T-cell (primary cell): ENCODE results near the gene NKTR. TPM values are rescaled to one million over a fixed set of nuclear protein-coding genes. Genes with fewer than 3 reads are reported as not detected.

Source experiments
- ATAC-seq, 4 experiments: fragments of 200-7000 bp in 3 of 4; fragments of 150-1000 bp in 1 of 4; cut with Tn5 transposase; replicated peaks in 1 of 4; 1 replicate in 3 of 4; 2 replicates in 1 of 4; pipeline ENCODE4 v1.10.0; 2021; ENCODE audit warnings: moderate library complexity in 3 of 4, mild to moderate bottlenecking in 2 of 4, moderate number of reproducible peaks in 1 of 4
- CTCF ChIA-PET, 2 donors: fragments of 300-600 bp; sonication (Branson Sonifier 250); formaldehyde crosslinking; loops; one replicate each; lab custom pipeline; 2022; ENCODE audit warnings: antibody characterized with exemption in 2 of 2; lab: Charles Lee
- POLR2A ChIA-PET, 2 donors: fragments of 300-600 bp; sonication (Branson Sonifier 250); formaldehyde crosslinking; loops; one replicate each; lab custom pipeline; 2022; ENCODE audit warnings: antibody characterized with exemption in 2 of 2; lab: Charles Lee
- DNase-seq, 35 experiments: peaks; one replicate each; pipeline versions ENCODE4 v3.0.0 to v3.0.0-alpha.2; 2013 to 2023
- H3K27ac ChIP-seq: one replicate; pipeline ENCODE4 v1.5.1; 2013; ENCODE audit warnings: low read length
- H3K27me3 ChIP-seq, 2 experiments: replicated peaks in 1 of 2; 1 replicate in 1 of 2; 2 replicates in 1 of 2; pipeline versions ENCODE4 v1.6.1 to v1.7.0; 2013; ENCODE audit warnings: low read length in 1 of 2, mixed read lengths in 1 of 2; ENCODE audit not compliant: control insufficient read depth in 2 of 2, insufficient read depth in 2 of 2; ENCODE audit errors: extremely low read depth in 1 of 2
- H3K36me3 ChIP-seq, 2 donors: 1 replicate in 1 of 2; 2 replicates in 1 of 2; pipeline versions ENCODE4 v1.6.1 to v1.7.0; 2013; ENCODE audit warnings: low read length in 1 of 2; ENCODE audit not compliant: control insufficient read depth in 2 of 2, insufficient read depth in 1 of 2; ENCODE audit errors: extremely low read depth in 1 of 2
- H3K4me1 ChIP-seq, 2 experiments: 1 replicate in 1 of 2; 2 replicates in 1 of 2; pipeline versions ENCODE4 v1.6.1 to v1.7.0; 2013; ENCODE audit warnings: low read length in 2 of 2, mixed read lengths in 1 of 2; ENCODE audit not compliant: insufficient read depth in 2 of 2, control insufficient read depth in 1 of 2; ENCODE audit errors: extremely low read depth in 1 of 2
- H3K4me3 ChIP-seq, 2 donors: 1 replicate in 1 of 2; 2 replicates in 1 of 2; pipeline versions ENCODE4 v1.5.1 to v1.7.0; 2013; ENCODE audit warnings: mild to moderate bottlenecking in 2 of 2, low read length in 1 of 2, moderate library complexity in 1 of 2; ENCODE audit not compliant: control insufficient read depth in 1 of 2; ENCODE audit errors: extremely low read depth in 1 of 2
- H3K9me3 ChIP-seq: 2 replicates; pipeline ENCODE4 v1.7.0; 2013
- H3K27ac Mint-ChIP-seq, 2 donors: one replicate each; pipeline ENCODE4 v1.8.0; 2020 to 2021; ENCODE audit warnings: mild to moderate bottlenecking in 2 of 2, mixed read lengths in 2 of 2
- H3K27me3 Mint-ChIP-seq, 2 donors: one replicate each; pipeline ENCODE4 v1.8.0; 2021 to 2022; ENCODE audit warnings: mixed read lengths in 2 of 2
- H3K36me3 Mint-ChIP-seq: one replicate; pipeline ENCODE4 v1.8.0; 2021; ENCODE audit warnings: mixed read lengths
- H3K4me1 Mint-ChIP-seq, 3 donors: one replicate each; pipeline ENCODE4 v1.8.0; 2020 to 2022; ENCODE audit warnings: mixed read lengths in 3 of 3, mild to moderate bottlenecking in 1 of 3
- H3K4me3 Mint-ChIP-seq, 3 donors: one replicate each; pipeline ENCODE4 v1.8.0; 2020 to 2022; ENCODE audit warnings: mild to moderate bottlenecking in 3 of 3, mixed read lengths in 3 of 3, moderate library complexity in 3 of 3
- H3K9me3 Mint-ChIP-seq, 3 donors: one replicate each; pipeline ENCODE4 v1.8.0; 2020 to 2022; ENCODE audit warnings: mixed read lengths in 3 of 3
- WGBS: methylation state at CpG from one replicate; pipeline ENCODE4 v1.1.5; 2013; ENCODE audit warnings: missing lambda C conversion rate; ENCODE audit not compliant: insufficient coverage; 5-methylcytosine and 5-hydroxymethylcytosine counted together
- total RNA-seq, 35 experiments: library from RNA in 6 of 35; stranded (reverse) in 6 of 35; fragments of 120-200 nt in 1 of 35; gene quantifications; one replicate each; pipeline versions ENCODE4 v1.2.1 to v1.2.4 and lab custom pipeline; 2013 to 2026

Gene NKTR
- total RNA-seq, 5 donors from 2014 or later (not counting 1 experiment from before 2014, with no cell fraction given), result 185 to 252 (median 209) TPM

DNA sequence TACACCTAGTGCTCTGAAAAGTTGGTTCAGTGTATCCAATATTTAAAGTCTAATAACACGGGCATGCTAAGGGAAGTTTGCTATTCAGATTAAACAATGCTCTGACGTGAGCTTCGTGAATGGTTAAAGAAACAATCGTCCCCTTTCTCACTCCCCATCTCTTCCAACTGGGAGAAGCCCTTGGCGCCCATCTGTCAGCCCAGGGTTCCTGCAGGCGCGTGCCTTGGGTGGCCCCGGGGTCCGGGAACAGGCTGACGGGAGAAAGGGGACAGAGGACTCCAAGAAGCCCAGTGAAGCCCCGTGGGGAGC is 19.1 kb upstream of the NKTR start:
- peaks cover 52 to 57% (median 54%) of the 10 kb centered on the region in 3 donors for H3K4me1 Mint-ChIP-seq
- H3K27ac Mint-ChIP-seq, result peak overlapping the region; percentile 76 to 88
- Histone ChIP-seq H3K36me3 (peaks cover 0 to 3% of the 10 kb centered on the region in 2 donors), H3K27me3 (no peaks in the 10 kb centered on the region), H3K27ac (peak overlapping the region; percentile 93), H3K4me3 (peak overlapping the region; percentile 48 to 83), H3K4me1 (peaks cover 15 to 19% of the 10 kb centered on the region in 2 experiments), H3K9me3 (no peaks in the 10 kb centered on the region)
- 0% methylated on average over 9 of the region's 11 CpGs for WGBS
- H3K4me3 Mint-ChIP-seq, result peak overlapping the region; percentile 86 to 92 (median 88)
- H3K9me3 Mint-ChIP-seq, result no peaks in the 10 kb centered on the region
- ChIA-PET POLR2A (interaction anchor here (0.7 to 2.2 kb wide), 5 partner anchors 9 to 79 kb away, joined by 3 to 18 read pairs (median 3); partner anchors contain the start of genes NKTR (in 1 of the 2), SS18L2 (in 1 of the 2) and VIPR1 (in 1 of the 2)), CTCF (interaction anchor here (1.0 to 3.6 kb wide), 5 partner anchors 9 to 80 kb away, joined by 5 to 17 read pairs (median 12); partner anchors contain the start of genes VIPR1 (in 2 of the 2), NKTR (in 1 of the 2) and SS18L2 (in 1 of the 2))
- ATAC-seq (no peak), DNase-seq (no peak)
- H3K36me3 Mint-ChIP-seq, result peaks cover 9% of the 10 kb centered on the region
- no peaks in the 10 kb centered on the region for H3K27me3 Mint-ChIP-seq

DNA sequence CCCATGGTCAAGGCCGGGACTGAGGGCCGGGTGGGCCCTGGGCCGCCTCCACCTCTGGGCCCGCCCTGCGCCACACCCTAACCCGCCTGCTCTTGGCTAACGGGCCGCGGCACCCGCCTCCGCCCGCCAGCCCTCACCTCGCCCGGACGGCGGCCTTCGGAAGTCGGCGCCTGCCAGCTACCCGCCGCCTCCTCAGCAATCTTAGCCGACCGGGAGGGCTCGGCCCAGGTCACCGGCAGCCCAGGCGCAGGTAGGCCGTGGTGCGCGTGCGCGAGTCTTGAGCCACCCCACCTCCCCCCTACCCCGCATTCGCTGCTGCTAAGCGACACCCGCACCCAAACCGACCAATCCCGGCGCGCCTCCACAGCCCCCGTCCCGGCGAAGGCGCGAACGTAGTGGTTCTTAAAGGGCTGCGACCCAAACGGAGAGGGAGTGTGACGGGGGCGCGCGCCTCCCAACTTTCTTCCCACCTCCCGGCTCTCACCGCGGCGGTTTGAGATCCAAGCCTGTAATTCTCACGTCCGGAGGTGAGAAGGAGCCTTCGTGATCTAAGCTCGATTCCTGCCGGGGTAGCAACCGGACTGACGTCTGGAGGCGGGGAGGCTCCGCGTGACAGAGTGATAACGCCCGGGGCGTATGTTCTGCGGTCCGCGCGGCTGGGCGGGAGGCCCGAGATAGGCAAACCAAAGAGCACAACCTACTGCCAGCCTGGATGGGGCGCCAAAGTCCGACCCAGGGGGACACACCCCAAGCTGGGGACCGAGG is 18.6 kb upstream of the NKTR start, which contains the start of gene SEC22C:
TSS of gene SEC22C (minus strand) at position 259 of the 765 bp plus-strand sequence. CDS start 12,921 bp downstream, outside the sequence.
- CTCF ChIA-PET, result interaction anchor here in 1 of 2 donors (0.6 to 3.6 kb wide), 13 partner anchors 9 to 188 kb away, joined by 3 to 17 read pairs (median 4); partner anchors contain the start of genes NKTR, SS18L2 and VIPR1

DNA sequence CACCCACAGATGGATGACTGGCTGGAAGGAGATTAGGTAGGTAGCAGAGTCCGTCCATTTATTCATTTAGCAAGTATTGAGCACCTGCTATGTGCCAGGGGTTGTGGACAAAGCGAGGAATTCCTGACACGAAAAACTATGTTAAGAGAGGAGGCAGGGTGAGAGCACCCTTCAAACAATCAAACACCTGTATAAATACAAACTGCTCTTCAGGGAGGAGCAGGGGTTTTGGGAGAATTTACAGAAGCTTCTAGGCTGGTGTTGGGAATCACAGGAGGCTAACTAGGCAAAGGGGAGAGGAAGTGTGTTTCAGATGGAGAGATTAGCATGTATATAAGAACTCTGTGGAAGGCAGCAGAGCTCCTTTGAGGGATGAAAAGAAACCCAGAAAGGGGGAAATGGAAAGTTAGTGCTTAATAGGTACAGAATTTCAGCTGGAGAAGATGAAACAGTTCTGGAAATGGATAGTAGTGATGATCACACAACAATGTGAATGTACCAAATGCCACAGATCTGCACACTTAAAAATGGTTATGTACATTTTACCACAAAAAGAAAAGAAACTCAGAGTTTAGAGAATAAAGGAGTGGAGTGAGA is 17.9 kb upstream of the NKTR start:
- no CpG with 5 or more reads among the region's 3 CpGs for WGBS
- Histone ChIP-seq H3K27ac (peak overlapping the region; percentile 93), H3K4me3 (peak overlapping the region; percentile 48 to 83), H3K27me3 (no peaks in the 10 kb centered on the region), H3K36me3 (peaks cover 0 to 3% of the 10 kb centered on the region in 2 donors), H3K4me1 (peaks cover 15 to 19% of the 10 kb centered on the region in 2 experiments), H3K9me3 (no peaks in the 10 kb centered on the region)
- H3K27ac Mint-ChIP-seq, result peak overlapping the region; percentile 91 to 97
- peak overlapping the region; percentile 86 to 92 (median 88) for H3K4me3 Mint-ChIP-seq
- no peaks in the 10 kb centered on the region for H3K27me3 Mint-ChIP-seq
- DNase-seq, result no peak
- no peaks in the 10 kb centered on the region for H3K9me3 Mint-ChIP-seq
- CTCF ChIA-PET, result interaction anchor here (0.9 to 3.6 kb wide), 12 partner anchors 8 to 188 kb away, joined by 3 to 17 read pairs (median 4); partner anchors contain the start of genes NKTR (in 1 of the 2) and SS18L2 (in 1 of the 2)
- H3K4me1 Mint-ChIP-seq, result peaks cover 42 to 47% (median 44%) of the 10 kb centered on the region in 3 donors
- no peak for ATAC-seq
- peaks cover 6% of the 10 kb centered on the region for H3K36me3 Mint-ChIP-seq
- POLR2A ChIA-PET, result interaction anchor here (0.6 to 2.2 kb wide), 5 partner anchors 8 to 166 kb away, joined by 3 to 18 read pairs (median 9); partner anchors contain the start of genes NKTR (in 1 of the 2) and SS18L2 (in 1 of the 2)

More for the DNA sequence above, 18.6 kb upstream of the NKTR start, which contains the start of gene SEC22C:
- H3K4me3 ChIP-seq, result peak within 1 kb of the TSS; percentile 48 to 83
- Mint-ChIP-seq H3K36me3 (peaks cover 9% of the 10 kb centered on the region), H3K27ac (peak within 1 kb of the TSS; percentile 91 to 97), H3K4me3 (peak within 1 kb of the TSS; percentile 86 to 92 (median 88)), H3K4me1 (peaks cover 48 to 52% (median 50%) of the 10 kb centered on the region in 3 donors), H3K27me3 (no peaks in the 10 kb centered on the region), H3K9me3 (no peaks in the 10 kb centered on the region)
- POLR2A ChIA-PET, result interaction anchor here (0.6 to 2.2 kb wide), 8 partner anchors 8 to 166 kb away, joined by 3 to 18 read pairs (median 4); partner anchors contain the start of genes NKTR (in 1 of the 2), SS18L2 (in 1 of the 2) and VIPR1 (in 1 of the 2)
- H3K27ac ChIP-seq, result peak within 1 kb of the TSS; percentile 93
- H3K9me3 ChIP-seq, result no peaks in the 10 kb centered on the region
- 0% methylated on average over 77 of the region's 77 CpGs for WGBS
- peaks cover 15 to 19% of the 10 kb centered on the region in 2 experiments for H3K4me1 ChIP-seq
- H3K36me3 ChIP-seq, result peaks cover 0 to 3% of the 10 kb centered on the region in 2 donors
- DNase-seq (peak; percentile 88 to 96 (median 92)), ATAC-seq (peak; percentile 90 to 95 (median 93))
- no peaks in the 10 kb centered on the region for H3K27me3 ChIP-seq

DNA sequence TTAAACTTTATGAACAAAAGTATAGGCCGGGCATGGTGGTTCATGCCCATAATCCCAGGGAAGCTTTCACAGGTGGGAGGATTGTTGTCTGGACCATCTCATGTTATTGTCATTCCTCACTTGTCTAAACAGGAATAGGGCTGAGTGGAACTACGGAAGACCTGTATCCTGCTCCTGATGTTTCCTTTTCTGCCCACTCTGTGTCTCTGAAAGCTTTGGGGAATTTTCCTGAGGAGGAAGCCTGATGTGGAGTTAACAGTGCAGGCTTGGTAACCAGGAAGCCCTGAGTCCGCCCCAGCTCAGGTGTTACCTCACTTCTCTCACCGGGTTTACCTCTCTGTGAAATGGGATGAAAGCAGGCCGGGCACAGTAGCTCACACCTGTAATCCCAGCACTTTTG is 11.9 kb upstream of the NKTR start:
- Mint-ChIP-seq H3K27me3 (no peaks in the 10 kb centered on the region), H3K9me3 (no peaks in the 10 kb centered on the region), H3K27ac (no peak overlapping the region), H3K4me3 (no peak overlapping the region), H3K36me3 (peaks cover 9% of the 10 kb centered on the region), H3K4me1 (peaks cover 9 to 33% (median 29%) of the 10 kb centered on the region in 3 donors)
- ATAC-seq (no peak), DNase-seq (no peak)
- Histone ChIP-seq H3K36me3 (peaks cover 0 to 5% of the 10 kb centered on the region in 2 donors), H3K4me3 (no peak overlapping the region), H3K9me3 (no peaks in the 10 kb centered on the region), H3K4me1 (peaks cover 12 to 21% of the 10 kb centered on the region in 2 experiments), H3K27ac (no peak overlapping the region), H3K27me3 (no peaks in the 10 kb centered on the region)
- CTCF ChIA-PET, result no interaction called here
- WGBS, result 91% methylated on average over 3 of the region's 5 CpGs
- POLR2A ChIA-PET, result interaction anchor here in 1 of 2 donors (0.7 to 1.0 kb wide), 2 partner anchors 12 to 64 kb away, joined by 3 to 4 read pairs; partner anchors contain the start of gene NKTR

DNA sequence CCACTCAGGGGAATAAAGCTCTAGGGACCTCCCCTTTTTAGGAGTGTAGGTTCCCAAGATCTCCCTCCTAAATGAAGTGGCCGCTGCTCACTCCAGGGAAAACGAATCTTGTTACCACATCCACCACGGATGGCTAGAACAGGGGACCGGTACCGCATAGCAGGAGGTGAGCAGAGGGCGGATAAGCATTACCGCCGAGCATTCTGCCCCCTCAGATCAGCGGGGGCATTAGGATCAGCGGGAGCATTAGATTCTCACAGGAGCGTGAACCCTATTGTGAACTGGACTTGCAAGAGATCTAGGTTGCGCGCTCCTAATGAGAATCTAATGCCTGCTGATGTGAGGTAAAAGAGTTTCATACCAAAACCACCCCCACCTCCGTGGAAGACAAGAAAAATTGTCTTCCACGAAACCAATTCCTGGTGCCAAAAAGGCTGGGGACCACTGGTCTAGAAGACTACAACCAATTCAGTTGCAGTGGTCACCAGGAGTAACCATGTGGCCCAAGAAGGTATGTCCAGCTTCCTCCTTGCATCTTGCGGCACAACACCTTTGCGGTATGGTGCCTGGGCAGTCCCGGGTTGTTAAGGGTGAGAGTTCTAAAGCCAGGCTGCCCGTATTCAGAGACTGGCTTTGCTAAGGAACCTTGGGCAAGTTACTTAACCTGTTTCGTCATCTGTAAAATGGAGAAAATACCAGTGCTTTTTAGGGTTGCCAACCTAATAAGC is 10.9 kb upstream of the NKTR start:
- Mint-ChIP-seq H3K4me1 (peaks cover 16 to 41% (median 38%) of the 10 kb centered on the region in 3 donors), H3K9me3 (no peaks in the 10 kb centered on the region), H3K4me3 (peak overlapping the region; percentile 84 to 99 (median 94)), H3K36me3 (peaks cover 17% of the 10 kb centered on the region), H3K27ac (peak overlapping the region; percentile 96 to 99), H3K27me3 (no peaks in the 10 kb centered on the region)
- DNase-seq (peak in 1 of 35 experiments; percentile 16), ATAC-seq (no peak)
- ChIA-PET POLR2A (interaction anchor here (0.6 to 2.5 kb wide), 8 partner anchors 8 to 87 kb away, joined by 3 to 18 read pairs (median 4); partner anchors contain the start of genes NKTR (in 1 of the 2), SEC22C (in 1 of the 2) and VIPR1 (in 1 of the 2)), CTCF (interaction anchor here in 1 of 2 donors (1.4 to 1.8 kb wide), 2 partner anchors 8 to 24 kb away, joined by 4 to 16 read pairs; partner anchors contain the start of gene SEC22C)
- H3K27ac ChIP-seq, result peak overlapping the region; percentile 73
- H3K4me3 ChIP-seq, result peak overlapping the region in 1 of 2 donors; percentile 65
- H3K4me1 ChIP-seq, result peaks cover 12 to 21% of the 10 kb centered on the region in 2 experiments
- peaks cover 0 to 9% of the 10 kb centered on the region in 2 donors for H3K36me3 ChIP-seq
- no peaks in the 10 kb centered on the region for H3K9me3 ChIP-seq
- 95% methylated on average over 11 of the region's 20 CpGs for WGBS
- H3K27me3 ChIP-seq, result no peaks in the 10 kb centered on the region
